ENCODE results near the gene RNF113A. TPM values are rescaled to one million over a fixed set of nuclear protein-coding genes. Genes with fewer than 3 reads are reported as not detected.

The RNF113A gene
- total RNA-seq, 1 donor from 2014 or later: 27.9 TPM

DNA sequence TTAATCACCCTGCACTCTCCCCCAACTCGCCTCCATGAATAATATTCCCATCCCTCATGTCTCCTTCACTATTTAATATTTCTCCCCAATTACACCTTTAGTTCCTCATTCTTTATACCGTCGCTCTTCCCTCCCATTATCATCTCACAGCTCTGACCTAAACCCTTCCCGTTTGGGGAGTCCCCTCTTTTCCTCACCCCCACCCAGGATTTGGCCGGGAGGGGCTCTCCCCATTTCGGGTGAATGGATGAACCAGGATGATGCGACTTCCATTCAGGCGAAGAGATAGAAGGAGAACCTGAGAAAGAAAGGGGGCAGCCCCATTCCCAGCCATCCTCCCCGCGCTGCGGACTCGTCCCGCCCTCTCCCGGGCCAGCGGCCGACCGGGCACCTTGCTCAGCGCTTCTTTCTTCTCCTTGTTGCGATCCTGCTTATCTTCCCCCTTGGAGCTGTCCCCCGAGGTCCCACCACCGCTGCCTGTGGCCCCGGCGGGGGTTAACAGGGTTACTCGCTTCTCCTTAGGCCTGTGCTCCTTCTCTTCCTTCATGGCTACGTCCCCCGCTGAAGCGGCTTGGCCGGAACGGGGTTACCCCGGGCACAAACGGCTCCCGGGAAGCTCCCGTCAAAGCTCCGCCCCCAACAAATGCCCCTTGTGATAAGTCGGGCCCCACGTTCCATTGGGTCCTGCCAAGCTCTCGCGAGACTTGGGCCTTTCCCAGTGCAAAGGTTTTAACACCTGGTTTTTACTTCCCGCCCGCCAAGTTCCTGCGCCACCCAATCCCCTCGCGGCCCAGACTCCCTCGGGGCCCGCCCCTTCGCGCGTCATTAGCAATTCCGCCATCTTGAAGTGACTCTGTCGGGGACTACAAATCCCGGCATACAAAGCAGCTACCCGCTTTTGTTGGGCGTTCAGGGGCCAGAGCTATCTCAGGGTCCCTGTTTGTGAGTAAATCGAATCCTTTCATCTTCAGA, 18.9 kb downstream of the RNF113A start, which contains the start of gene UPF3B:
Gene UPF3B, minus strand, starts transcription at position 582 of the 972 bp plus-strand sequence. Its CDS starts 35 bp downstream, at position 547.
- intact Hi-C loops (cut with micrococcal nuclease): loop anchor here (1.0 to 5.0 kb wide), 5 partner anchors 19 to 385 kb away; partner anchors contain the start of genes NDUFA1, NKAP, RNF113A and RPL39

DNA sequence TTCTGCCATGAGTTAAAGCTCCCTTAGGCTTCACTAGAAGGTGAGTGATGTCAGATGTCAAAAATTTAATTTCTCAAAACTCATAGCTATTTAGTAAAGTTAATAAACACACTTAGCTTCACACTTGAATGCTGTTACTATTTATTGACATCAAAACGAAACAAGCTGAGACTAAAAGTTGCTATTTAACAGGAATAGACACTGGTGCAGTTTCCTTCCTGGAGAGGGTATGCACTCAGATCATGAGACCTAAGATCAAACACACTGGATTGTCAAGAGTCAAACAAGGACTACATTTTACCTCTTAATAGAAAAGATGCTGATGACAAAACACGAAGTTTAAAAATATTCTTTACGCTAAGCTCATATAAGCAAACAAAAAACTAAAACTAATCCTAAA, 37.6 kb downstream of the RNF113A start:
- intact Hi-C loops (cut with micrococcal nuclease): no loop called here

DNA sequence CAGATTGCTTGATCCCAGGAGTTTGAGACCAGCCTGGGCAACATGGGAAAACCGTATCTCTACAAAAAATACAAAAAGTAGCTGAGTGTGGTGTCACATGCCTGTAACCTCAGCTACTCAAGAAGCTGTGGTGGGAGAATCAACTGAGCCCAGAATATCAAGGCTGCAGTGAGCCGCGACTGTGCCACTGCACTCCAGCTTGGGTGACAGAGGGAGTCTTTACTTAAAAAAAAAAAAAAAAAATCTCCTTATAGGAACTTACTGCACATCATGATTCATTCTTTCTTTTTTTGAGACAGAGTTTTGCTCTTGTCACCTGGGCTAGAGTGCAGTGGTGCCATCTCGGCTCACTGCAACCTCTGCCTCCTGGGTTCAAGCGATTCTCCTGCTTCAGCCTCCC, 43.1 kb downstream of the RNF113A start:
- intact Hi-C loops (cut with micrococcal nuclease): no loop called here

DNA sequence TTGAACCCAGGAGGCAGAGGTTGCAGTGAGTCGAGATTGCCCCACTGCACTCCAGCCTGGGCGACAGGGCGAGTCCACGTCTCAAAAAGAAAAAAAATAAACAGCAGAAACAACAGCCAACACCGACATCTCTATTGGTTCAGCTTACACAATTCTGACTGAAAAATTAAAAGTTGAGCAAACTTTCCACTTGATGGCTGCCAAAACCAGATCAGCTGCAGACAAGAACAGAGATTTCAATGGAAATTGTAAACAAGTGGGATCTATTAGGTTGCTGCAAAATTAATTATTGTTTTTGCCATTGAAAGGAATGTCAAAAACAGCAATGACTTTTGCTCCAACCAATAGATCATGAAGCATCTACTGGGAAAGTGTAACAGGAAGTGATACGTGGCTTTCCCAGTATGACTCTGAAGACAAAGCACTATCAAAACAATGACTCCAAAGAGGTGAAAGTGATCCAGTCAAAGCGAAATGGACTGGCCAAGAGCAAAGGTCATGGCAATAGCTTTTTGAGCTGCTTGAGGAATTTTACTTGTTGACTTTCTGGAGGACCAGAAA, 45.1 kb downstream of the RNF113A start:
- intact Hi-C loops (cut with micrococcal nuclease): no loop called here

DNA sequence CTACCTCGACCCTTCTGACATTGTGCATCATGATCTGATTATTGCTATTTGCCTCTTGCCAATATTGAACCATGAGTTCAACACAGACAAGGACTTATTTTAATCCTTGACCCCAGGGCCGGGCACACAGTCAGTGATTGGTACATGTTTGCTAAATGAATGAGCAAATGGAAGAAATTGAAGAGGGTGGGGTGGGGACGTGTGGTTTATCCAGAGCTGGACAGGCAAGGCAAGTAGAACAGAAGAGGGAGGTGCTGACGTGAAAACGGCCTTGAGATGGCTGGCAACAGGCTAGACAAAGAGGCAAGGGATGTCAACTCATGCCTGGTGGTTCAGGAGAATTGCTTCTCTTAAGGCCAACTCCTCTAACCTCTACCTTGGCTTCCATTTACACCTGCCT, 47.3 kb downstream of the RNF113A start:
- intact Hi-C loops (cut with micrococcal nuclease): loop anchor here (5.0 kb wide), 1 partner anchor 48 kb away; the partner anchor contains the start of genes NDUFA1 and RNF113A

DNA sequence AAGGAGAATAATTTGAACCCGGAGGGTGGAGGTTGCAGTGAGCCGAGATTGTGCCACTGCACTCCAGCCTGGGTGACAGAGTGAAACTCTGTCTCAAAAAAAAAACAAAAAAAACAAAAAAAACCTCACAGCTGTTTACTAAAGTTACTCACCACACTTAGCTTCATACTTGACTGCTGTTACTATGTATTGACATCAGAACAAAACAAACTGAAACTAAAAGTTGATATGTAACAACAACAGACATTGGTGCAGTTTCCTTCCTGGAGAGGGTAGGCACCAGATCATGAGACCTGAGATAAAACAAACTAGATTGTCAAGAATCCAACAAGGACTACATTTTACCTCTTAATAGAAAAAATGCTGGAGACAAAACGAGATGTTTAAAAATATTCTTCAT, 49.8 kb downstream of the RNF113A start:
- intact Hi-C loops (cut with micrococcal nuclease): loop anchor here (1.0 to 5.0 kb wide), 4 partner anchors 30 to 65 kb away; partner anchors contain the start of genes NDUFA1, RNF113A, RPL39 and UPF3B

Other genes starting within 250 kb of the RNF113A start
- 298 and 304 TPM in 2 replicates for gene SEPTIN6, start 178.6 kb downstream of the RNF113A start, total RNA-seq
- gene SOWAHD, start 113.1 kb downstream of the RNF113A start, total RNA-seq: 2.2 and 2.3 TPM in 2 replicates
- 2,113 and 2,173 TPM in 2 replicates for gene RPL39, start 80.1 kb downstream of the RNF113A start, total RNA-seq
- gene UPF3B, start 18.8 kb downstream of the RNF113A start, total RNA-seq: 10.3 and 11.2 TPM in 2 replicates
- gene NDUFA1, start 99 bp upstream of the RNF113A start, total RNA-seq: 104 and 106 TPM in 2 replicates
- not detected in 2 replicates for gene AKAP14, start 24.2 kb upstream of the RNF113A start, total RNA-seq
- gene NKAP, start 72.0 kb upstream of the RNF113A start, total RNA-seq: 7.9 and 8.0 TPM in 2 replicates
- not detected in 2 replicates for gene RHOXF2B, start 206.0 kb upstream of the RNF113A start, total RNA-seq
- gene RHOXF1, start 244.2 kb upstream of the RNF113A start, total RNA-seq: not detected in 2 replicates

All from T-helper 2 cell treated with Interferon-gamma antibody and Interleukin-4, amounts not matched to agents 100 ng/mL and 5 ng/mL, for 36 hours (primary cell).